Stimulated activated CD8-positive, alpha-beta memory T cell treated with anti-CD3 and anti-CD28 coated beads, Interleukin-12 subunit alpha, Interleukin-12 subunit beta, amount 100 ng/mL, for 24 hours (primary cell): ENCODE measurements around the gene SRI.

Experiments used
- DNase-seq: peaks from one replicate; pipeline ENCODE4 v3.0.0-alpha.2; 2020; ENCODE audit errors: extremely low read depth

Gene SRI

GRCh38 chr7:88224601-88225275, 4.9 kb upstream of the SRI start:
- DNase-seq, result no peak

- DNase-seq, result no peak
Measured at GRCh38 chr7:88223265-88223664, 3.4 kb upstream of the SRI start.

- DNase-seq, result no peak
Measured at GRCh38 chr7:88218836-88219605, 817 bp downstream of the SRI start.

GRCh38 chr7:88218429-88218745, 1.5 kb downstream of the SRI start:
- no peak for DNase-seq

- DNase-seq, result no peak
Measured at GRCh38 chr7:88217675-88218428, 2.0 kb downstream of the SRI start.

GRCh38 chr7:88216276-88216675, 3.6 kb downstream of the SRI start:
- DNase-seq, result no peak

- no peak for DNase-seq
Measured at GRCh38 chr7:88215295-88215694, 4.5 kb downstream of the SRI start.

- DNase-seq, result no peak
Measured at GRCh38 chr7:88214456-88214855, 5.4 kb downstream of the SRI start.

GRCh38 chr7:88212918-88213317, 6.9 kb downstream of the SRI start:
- no peak for DNase-seq

GRCh38 chr7:88208521-88208920, 11.3 kb downstream of the SRI start:
- no peak for DNase-seq

- no peak for DNase-seq
Measured at GRCh38 chr7:88206254-88206653, 13.6 kb downstream of the SRI start.

- no peak for DNase-seq
Measured at GRCh38 chr7:88205179-88205578, 14.7 kb downstream of the SRI start.

GRCh38 chr7:88204525-88205110, 15.2 kb downstream of the SRI start:
- DNase-seq, result no peak

GRCh38 chr7:88203401-88203800, 16.4 kb downstream of the SRI start:
- DNase-seq, result no peak

- DNase-seq, result no peak
Measured at GRCh38 chr7:88202799-88203198, 17.0 kb downstream of the SRI start.

- DNase-seq, result no peak
Measured at GRCh38 chr7:88202278-88202677, 17.6 kb downstream of the SRI start.

GRCh38 chr7:88201305-88201704, 18.5 kb downstream of the SRI start:
- no peak for DNase-seq

GRCh38 chr7:88200789-88201188, 19.0 kb downstream of the SRI start:
- DNase-seq, result no peak

GRCh38 chr7:88200261-88200660, 19.6 kb downstream of the SRI start:
- no peak for DNase-seq

- no peak for DNase-seq
Measured at GRCh38 chr7:88191911-88192310, 27.9 kb downstream of the SRI start.

GRCh38 chr7:88185650-88186049, 34.2 kb downstream of the SRI start:
- DNase-seq, result no peak

GRCh38 chr7:88184848-88185304, 35.0 kb downstream of the SRI start:
- no peak for DNase-seq
